ENCODE results near the gene GOSR2.
"Not testable (repeated sequence)": the region's sequence is repeated elsewhere in the genome, so short reads cannot be mapped to it uniquely, and the experiment has no call there.

The GOSR2 gene

GRCh38 chr17:46894476-46895151 is 28.3 kb upstream of the GOSR2 start:
- DNase-seq, result no peak

GRCh38 chr17:46895171-46895570 is 27.8 kb upstream of the GOSR2 start:
- DNase-seq, result no peak

- DNase-seq, result no peak
Measured at GRCh38 chr17:46896991-46897390, 26.0 kb upstream of the GOSR2 start.

- DNase-seq, result no peak
Measured at GRCh38 chr17:46898364-46898763, 24.6 kb upstream of the GOSR2 start.

GRCh38 chr17:46898860-46899259 is 24.1 kb upstream of the GOSR2 start:
- DNase-seq, result no peak

GRCh38 chr17:46901291-46901690 is 21.7 kb upstream of the GOSR2 start:
- no peak for DNase-seq

GRCh38 chr17:46903762-46904672 is 18.9 kb upstream of the GOSR2 start:
- DNase-seq, result no peak

GRCh38 chr17:46908068-46908737 is 14.8 kb upstream of the GOSR2 start:
- no peak for DNase-seq

- no peak for DNase-seq
Measured at GRCh38 chr17:46910179-46910927, 12.6 kb upstream of the GOSR2 start.

- DNase-seq, result no peak
Measured at GRCh38 chr17:46911311-46911710, 11.6 kb upstream of the GOSR2 start.

GRCh38 chr17:46915596-46915995 is 7.4 kb upstream of the GOSR2 start:
- no peak for DNase-seq

- no peak for DNase-seq
Measured at GRCh38 chr17:46916211-46916610, 6.7 kb upstream of the GOSR2 start.

GRCh38 chr17:46916623-46917022 is 6.3 kb upstream of the GOSR2 start:
- DNase-seq, result no peak

- DNase-seq, result no peak
Measured at GRCh38 chr17:46917041-46917440, 5.9 kb upstream of the GOSR2 start.

GRCh38 chr17:46917516-46917915 is 5.4 kb upstream of the GOSR2 start:
- DNase-seq, result no peak

- not testable (repeated sequence) for DNase-seq
Measured at GRCh38 chr17:46921962-46922361, 998 bp upstream of the GOSR2 start.

GRCh38 chr17:46922487-46922803 is 515 bp upstream of the GOSR2 start:
- no peak for DNase-seq

GRCh38 chr17:46925185-46925868 is 2.4 kb downstream of the GOSR2 start:
- DNase-seq, result no peak

GRCh38 chr17:46928467-46929261 is 5.7 kb downstream of the GOSR2 start:
- DNase-seq, result no peak

GRCh38 chr17:46929413-46929812 is 6.5 kb downstream of the GOSR2 start:
- no peak for DNase-seq

- no peak for DNase-seq
Measured at GRCh38 chr17:46930051-46930450, 7.1 kb downstream of the GOSR2 start.

- DNase-seq, result no peak
Measured at GRCh38 chr17:46931596-46931995, 8.6 kb downstream of the GOSR2 start.

All from stimulated activated CD4-positive, alpha-beta T cell treated with anti-CD3 and anti-CD28 coated beads, Interleukin-4, amount 100 ng/mL, for 24 hours (primary cell).